HG03097 (cell line): ENCODE measurements around the gene PLEKHA1.

ENCODE experiments used
- ATAC-seq: cut with Tn5 transposase; IDR thresholded peaks from one replicate; pipeline ENCODE4 v1.9.1; 2021; ENCODE audit not compliant: unreplicated experiment, low FRiP score

Gene PLEKHA1

DNA sequence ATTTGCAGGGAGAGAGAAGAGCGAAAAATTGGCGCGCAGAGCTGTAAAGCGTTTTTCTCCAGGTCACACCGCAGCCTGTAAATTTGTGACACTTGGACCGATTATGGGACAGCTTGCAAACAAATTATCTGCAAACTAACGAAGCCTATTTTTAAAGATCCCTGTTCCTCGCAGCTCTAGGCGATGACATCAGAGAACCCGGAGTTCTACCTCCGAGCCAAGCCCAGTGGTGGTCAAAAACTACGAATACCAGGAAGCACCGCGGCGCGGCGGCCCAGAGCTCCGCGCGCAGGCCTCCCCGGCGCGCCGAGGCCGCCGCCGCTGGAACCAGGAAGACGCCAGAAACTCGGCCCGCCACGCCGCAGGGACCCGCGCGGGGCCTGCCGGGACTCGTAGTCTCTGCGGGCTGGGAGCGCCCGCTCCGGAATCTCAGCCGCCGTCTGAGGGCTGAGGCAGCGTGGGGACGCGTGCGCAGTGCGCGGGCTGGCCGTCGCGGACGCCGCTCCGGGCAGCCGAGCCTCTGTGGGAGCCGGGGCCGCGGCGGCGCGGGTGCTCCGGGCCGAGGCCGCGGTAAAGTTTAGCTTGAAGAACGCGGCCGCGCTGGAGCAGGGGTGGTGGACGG lies at the start of gene PLEKHA1:
PLEKHA1 (plus strand) TSS at position 472 of the 622 bp plus-strand sequence. CDS start 18,493 bp downstream, outside the sequence.
- peak; percentile 90 for ATAC-seq

DNA sequence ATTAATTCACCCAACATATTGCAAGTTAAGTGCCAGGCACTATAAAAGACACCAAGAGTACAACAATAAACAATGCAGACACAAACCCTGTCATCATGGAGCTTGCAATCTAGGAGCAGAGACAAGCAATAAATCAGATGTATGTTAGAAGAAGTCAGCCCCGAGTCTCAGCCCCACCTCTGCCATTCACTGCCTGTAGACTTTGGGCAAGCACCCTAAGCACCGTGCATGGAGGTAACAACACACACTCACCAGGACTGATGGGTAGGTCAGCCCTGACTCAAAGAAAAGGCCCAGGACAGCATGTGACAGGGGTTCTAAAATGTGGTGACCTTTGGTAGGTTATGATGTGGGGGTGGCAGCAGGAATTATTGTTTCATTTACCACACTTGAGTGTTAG lies 49.3 kb upstream of the PLEKHA1 start:
- ATAC-seq: no peak

DNA sequence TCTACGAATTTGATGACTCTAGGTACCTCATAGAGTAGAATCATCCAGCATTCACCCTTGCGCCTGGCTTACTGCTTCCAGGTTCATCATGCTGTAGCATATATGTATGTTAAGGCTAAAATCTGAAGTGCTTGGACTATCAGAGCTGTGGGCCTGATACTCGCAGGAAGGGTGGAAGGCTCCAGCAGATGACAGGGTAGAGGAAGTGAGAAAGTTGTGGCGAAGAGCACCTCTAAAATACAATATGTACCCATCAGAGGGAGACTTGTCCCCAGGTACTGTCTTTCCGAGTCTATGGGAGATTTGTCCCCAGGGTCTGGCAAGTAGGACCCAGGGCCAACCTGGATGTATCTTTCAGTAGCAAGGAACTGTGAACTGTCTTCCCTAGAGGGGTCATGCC lies 48.1 kb upstream of the PLEKHA1 start:
- no peak for ATAC-seq

DNA sequence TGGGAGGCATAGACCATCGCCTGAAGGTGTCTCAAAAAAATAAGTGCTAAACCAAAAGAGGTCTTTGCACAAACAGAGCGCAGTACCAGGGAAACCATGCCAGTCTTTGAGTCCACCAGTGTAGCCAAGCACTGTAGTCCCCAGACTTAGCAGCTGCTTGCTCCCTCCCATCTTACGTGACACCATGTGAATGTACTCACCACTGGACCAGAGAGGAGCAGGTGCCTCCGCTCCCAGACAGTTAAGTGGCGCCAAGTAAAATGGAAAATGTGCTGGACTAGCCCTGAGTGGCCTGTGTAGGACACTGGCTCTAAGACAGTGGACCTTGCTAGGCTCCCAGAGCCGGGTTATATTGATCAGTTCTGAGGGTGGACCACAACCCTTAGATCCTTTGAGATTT lies 47.7 kb upstream of the PLEKHA1 start:
- ATAC-seq: no peak

DNA sequence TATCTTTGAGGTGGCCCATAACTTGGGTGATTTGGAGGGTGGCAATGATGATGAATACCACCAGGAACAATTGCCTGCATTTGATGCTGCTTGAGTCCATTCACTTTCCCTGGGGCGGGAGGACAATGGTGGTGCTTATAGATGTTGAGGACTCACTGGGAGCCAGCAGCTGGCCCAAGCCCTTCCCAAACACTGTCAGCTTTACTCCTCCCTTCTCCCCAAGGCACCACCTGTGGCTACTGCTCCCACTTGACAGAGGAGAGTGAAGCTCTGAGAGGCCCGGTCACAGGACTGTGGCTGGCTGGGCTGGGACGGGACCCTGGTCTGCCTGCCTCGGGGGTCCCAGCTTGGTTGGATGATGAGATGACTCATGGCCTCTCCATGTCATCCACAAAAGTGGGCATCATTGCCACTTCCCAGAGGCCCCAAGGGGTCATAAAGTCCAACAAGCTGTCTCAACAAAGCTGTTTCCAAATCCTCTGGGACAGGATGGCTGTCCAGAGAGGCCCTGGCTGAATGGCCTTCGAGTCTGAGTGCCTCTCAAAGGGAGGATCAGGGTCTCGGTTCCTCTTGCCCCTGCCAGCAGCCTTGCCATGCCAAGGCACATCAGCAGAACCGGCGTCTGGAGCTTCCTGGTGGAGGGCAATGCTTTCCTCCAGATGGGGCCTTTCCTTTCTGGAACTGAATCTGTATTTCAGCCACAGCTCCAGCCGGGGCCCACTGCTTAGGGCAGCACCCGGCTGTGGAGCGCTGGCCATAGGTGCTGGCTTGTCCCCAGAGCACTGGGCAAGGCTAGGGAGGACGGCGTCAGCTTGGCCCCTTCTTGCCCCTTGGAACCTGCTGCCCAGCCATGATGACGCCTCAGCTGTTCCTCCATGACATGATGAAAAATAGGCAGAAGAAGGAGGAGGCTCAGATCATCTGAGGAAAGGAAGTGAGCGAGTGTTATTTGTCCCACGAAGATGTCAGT lies 47.0 kb upstream of the PLEKHA1 start:
- ATAC-seq: no peak

DNA sequence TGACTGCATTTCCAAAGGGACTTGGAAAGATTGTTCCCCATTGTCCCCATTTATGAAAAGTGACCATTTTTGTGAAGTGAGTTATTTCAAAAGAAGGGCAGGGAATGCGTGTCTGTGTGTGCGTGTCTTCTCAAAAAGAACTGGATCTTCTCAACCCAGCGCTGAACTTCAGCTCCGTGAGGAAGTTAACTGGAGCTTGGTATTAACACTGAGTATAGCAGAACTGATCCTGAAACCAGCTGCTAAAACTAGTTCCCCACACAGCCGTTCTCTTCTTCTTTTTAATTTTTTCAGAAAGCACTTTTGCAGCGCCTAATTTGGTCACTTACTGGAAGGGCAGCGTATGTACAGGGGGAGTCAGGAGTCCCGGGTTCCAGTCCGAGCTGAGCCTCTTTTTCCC lies 45.8 kb upstream of the PLEKHA1 start:
- no peak for ATAC-seq

DNA sequence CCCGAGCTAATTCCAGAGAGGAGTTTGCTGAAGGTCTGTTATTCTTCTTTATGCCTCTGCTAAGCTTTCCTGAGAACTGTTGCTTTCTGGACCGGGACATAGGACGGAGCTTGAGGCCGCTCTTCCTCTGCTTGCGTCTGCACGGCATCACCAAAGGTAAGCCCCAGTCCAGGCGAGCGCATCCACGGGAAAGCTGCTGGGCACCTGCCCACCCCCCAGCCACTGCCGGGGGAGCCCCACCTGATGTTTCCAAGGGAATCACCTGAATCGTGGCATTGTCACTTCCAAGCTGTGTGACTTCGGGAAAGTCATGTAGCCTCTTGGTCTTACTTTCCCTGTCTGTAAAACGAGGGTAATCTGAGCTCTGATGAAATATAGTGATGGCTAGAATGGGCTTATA lies 45.1 kb upstream of the PLEKHA1 start:
- ATAC-seq: no peak

DNA sequence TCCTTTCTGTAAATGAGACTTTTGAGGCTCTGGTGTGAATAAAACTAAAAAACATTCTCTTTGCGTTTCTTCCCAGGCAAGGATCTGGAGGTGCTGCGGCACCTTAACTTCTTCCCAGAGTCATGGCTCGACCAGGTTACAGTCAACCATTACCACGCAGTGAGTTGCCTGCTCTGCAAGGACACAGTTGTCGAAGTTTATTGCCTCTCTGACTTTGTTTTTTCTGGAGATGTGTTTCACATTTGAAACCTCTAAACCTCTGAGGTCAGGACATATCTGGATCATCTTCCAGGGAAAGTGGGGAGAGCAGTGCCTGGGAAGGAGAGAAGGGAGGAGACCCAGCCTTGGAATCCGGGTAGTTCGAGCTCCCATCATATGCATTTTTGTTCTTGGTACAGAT lies 43.4 kb upstream of the PLEKHA1 start:
- no peak for ATAC-seq

DNA sequence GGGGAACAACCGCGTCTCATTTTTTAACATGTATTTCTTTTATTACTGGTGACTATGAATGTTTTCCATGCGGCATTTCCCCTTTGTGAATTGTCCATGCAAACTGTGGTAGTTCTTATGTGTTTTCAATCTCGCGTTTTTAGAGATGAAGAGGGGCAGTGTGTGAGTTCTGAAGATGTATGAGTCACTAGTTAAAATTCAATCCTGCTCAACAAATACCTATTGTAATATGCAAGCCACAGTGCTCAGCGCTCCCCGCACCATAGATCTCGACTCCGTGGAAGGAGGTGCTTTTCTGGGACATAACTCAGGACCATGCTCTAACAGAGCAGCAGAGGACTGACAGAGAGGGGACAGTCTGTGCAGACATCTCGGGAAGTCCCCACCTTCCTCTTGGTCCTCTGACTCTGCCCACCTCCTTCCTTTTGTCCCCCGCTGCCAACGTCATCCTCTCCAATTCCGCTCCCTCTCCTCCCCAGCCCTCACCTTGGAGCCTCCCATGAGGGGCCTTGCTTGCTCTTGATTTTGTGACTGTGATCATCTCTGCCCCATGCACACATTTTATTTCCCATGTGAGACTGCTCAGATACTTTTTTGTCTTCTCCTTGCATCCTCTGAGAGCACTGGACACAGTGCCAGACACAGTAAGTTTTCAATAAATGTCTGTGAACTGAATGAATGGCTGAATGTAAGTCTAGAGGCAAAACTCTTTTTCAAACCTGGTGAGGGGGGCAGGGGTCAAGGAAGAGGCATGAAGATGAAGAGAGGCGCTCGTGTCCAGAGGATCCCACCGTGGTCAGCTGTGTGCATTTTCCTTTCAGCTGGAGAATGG lies 42.7 kb upstream of the PLEKHA1 start:
- ATAC-seq: no peak

DNA sequence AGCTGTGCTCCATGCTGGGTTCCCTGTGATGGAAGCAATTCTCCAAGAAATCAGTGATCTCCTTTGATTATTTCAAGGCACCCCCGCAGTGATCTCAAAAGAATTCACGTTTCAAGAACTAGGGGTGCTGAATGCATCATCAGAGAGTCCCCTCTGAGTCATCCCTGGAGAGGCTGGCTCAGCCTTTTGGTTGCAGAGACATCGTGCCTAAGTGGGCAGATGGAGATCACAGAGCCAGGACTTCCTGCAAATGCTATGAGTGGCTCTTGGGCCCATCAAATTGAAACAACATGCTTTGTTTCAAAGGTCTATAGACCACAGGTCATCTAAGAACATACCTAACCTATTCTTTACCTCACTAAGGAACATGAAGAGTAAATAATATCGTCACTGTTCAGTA lies 41.5 kb upstream of the PLEKHA1 start:
- ATAC-seq: no peak

DNA sequence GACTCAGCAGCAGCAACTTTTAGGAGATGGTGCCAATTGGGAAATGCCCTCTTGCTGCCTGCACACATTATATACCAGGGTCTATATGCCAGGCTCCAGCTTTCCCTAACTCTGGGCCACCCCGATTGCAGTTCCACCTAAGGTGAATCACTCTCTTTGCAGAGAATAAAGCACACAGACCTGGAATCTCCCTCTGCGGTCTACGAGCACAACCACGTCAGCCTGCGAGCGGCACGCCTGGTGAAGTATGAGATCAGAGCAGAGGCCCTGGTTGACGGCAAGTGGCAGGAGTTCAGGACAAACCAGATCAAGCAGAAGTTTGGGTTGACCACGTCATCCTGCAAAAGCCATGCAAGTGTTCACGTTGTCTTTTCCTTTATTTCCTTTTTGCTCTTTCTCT lies 38.2 kb upstream of the PLEKHA1 start:
- ATAC-seq: no peak

DNA sequence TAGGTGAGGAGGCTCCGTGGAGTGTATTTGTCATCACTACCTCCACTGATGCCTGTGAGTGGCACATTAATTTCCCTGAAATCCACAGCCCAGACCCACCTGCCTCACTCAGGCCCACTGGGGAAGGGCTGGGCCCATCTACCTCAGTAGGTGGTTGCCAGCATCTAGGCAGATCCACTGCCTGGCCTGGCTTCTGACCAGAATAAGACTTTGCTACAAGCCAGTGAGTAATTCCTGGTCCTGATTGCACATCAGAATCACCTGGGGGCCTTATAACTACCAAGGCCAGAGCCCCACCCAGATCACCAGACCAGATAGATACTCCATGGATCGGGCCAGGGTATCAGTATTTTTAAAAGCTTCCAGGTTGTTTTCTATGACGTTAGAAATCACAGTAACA lies 37.5 kb upstream of the PLEKHA1 start:
- ATAC-seq: no peak

DNA sequence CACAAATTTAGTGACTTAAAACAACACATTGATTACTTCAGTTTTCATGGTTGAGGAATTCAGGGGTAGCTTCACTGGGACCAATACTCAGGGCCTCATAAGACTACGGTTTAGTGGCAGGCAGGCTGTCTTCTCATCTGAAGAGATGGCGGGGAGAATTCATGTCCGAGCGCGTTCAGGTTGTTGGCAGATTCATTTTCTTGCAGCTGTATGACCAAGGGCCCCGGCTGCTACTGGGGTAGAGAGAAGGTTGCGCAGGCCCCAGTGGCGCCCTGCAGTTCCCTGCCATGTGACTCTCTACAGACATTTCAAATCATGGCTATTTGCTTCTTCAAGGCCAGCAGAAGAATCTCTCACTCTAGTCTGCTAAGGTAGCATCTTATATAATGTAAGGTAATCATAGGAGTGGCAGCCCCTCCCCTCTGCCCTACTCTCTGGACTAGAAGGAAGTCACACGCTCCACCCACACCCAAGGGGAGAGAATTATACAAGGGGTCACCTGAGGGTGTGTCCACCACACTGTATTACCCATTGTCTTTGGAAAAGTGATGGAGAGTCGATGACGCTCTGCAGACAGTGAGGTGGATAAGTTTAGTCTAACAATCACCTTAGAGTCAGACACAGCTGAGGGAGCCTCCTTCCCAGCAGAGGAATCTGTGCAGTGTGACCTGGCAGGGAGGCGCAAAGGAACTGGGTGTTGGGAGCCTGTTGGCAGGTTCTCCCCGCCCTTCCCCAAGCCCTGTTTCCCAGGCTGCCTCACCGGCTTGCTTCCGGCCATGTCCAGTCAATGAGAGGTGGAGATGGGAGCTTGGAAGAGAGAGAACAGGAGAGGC lies 35.7 kb upstream of the PLEKHA1 start:
- ATAC-seq: no peak

DNA sequence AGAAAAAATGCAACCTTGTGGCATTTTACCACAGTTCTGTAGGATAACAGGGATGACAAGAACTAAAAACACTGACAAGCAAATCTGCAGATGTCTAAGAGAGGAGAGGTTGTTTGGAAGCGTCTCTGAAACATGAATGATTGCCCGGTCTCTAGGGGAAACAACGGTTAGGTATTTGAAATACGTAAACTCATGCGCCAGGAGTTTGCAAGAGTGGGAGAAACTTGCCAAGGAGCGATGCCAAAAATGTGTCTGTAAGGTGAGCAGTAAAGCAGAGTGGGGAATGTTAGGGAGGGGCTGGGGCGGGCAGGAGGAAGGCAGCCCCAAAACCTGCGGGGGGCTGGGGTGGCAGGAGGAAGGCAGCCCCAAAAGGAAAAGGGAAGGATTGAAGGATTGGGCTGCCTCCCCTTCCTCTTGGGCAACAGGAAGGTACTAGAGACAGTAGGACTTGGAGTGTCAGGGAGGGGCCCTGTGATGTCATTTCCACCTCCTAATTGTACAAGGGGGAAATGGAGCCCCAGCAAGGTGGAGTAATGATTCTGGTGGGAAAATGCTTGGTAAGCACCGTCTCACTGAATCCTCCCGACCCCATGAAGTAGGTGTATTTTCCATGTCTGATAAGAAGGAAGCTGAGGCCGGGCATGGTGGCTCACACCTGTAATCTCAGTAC lies 33.2 kb upstream of the PLEKHA1 start:
- ATAC-seq: no peak

DNA sequence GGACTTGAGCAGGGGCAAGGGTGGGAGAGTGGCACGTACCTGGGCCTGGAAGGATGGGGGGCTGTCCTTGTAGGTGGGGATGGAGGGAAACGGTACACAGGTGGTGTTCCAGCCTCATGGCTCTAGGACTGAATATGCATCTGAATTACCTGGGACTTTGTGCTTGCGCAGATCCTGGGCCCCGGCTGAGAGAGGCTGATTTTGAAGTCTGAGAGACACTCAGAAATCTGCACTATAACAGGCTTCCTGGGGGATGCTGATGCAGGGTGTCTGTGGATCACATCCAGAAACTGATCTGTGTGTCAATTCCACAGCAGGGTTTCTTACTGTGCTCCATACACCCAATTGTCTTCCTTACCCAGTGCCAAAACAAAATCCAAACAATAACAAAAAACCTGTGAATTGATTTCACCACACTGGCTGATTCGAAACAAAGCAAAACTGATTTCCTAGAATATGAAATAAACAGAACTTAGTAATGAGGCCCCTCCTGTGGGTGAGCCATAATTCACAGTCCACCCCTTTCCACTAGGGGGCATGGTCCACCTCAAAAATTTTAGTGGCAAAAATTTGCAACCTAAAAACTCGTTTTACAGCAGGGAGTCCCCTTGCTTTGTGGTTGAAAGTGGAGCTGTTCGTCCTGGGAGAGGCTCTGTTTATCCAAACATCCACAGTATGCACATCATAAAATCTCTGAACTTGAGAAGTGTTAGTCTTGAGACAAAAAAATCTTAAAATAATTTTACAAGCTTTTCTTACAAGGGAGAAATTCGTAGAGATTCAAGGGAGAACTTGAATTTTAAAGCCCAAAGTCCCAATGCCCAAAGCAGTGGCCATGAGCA lies 32.0 kb upstream of the PLEKHA1 start:
- ATAC-seq: no peak

DNA sequence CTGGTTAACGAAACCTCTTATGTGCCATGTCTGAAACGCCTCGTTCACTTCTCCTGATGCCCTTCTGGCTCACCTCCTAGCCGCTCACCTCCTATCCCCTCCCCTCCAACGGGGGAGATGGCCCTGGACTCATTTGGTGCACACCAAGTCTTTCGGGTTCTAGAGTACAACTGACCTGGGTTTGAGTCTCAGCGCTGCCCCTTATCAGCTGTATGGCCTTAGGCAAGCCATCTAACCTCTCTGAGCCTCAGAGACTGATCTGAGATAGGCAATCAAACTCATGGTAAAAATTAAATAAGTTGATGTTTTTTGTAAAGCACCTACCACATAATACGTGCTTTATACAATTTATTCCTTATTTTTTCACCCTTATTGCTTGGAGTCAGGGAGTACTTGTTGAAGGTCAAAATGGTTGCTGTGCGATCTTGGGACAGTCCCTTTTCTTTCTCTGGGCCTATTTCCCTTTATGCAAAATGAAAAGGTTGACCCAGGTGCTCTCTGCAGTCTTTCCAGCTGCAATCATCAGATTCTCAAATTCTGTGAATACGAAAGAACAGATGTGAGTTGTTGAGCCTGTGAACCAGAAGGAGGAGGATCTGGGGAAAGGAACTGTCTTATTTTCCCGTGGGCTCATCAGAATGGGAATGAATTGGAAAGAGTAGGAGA lies 31.2 kb upstream of the PLEKHA1 start:
- no peak for ATAC-seq

DNA sequence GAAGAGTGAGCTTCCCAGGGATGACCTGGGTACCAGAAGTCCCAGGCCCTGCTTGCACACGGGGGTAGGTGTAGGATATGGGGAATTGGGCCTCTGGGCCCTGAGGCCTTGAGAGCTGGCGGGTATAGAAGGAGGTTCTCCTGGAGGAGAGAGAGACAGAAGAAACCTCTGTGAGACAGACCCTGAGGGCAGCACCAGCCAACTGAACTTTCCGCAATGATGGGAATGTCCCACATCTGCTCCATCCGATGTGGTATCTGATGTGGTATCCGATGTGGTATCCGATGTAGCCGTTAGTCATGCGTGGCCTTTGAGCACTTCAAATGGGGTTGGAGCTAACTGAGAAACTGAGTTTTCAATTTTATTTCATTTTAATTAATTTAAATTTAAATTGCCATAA lies 30.6 kb upstream of the PLEKHA1 start:
- no peak for ATAC-seq

DNA sequence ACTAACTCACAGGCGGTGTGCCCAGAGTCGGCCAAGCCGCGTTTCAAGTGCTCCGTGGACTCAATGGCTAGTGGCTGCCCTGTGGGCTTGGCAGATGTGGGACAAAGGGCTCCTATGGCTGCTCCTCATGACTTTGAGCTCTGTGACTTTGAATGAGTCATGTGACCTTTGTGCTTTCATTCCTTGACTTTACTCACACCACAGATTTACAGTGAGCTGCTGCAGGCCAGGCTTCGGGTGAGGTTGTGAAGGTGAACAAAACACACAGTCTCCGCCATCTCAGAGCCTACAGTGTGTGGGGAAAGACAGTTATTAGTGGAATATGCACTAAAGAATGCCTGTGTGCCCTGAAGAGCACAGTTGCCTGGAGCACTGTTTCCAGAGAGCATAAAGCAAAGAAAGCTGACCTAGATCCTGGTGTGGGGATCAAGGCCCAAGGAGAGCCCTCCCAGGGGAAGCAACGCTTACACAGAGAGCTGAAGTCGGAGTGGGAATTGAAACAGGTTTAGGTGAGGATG lies 29.7 kb upstream of the PLEKHA1 start:
- ATAC-seq: no peak
